Fibroblast of the aortic adventitia (primary cell): Measurements from ENCODE around the gene ATIC. TPM values are rescaled to one million over a fixed set of nuclear protein-coding genes. Genes with fewer than 3 reads are reported as not detected.

Experiments used
- DNase-seq: peaks from one replicate; pipeline ENCODE4 v3.0.0-alpha.2; 2010; ENCODE audit warnings: low read depth
- H3K4me3 ChIP-seq: 2 replicates; pipeline ENCODE4 v1.5.1; 2011; ENCODE audit warnings: low read depth, mild to moderate bottlenecking, control low read depth, low read length, moderate library complexity
- CTCF ChIP-seq: IDR thresholded peaks from 2 replicates; pipeline ENCODE4 v1.5.1; 2011; ENCODE audit warnings: mild to moderate bottlenecking, low read length, control low read depth, inconsistent platforms; ENCODE audit not compliant: insufficient read depth
- total RNA-seq: library from RNA; depleted of rRNA; stranded (reverse); fragments of >200 nt; gene quantifications from 2 replicates; pipeline ENCODE4 v1.2.3, GENCODE V29; 2012; ENCODE audit warnings: low replicate concordance

ATIC gene
- total RNA-seq, 1 donor, result 24.5 TPM

- no peak for TF ChIP-seq CTCF
- DNase-seq, result peak; percentile 77
Measured at GRCh38 chr2:215354771-215355695, 43.2 kb downstream of the ATIC start.

GRCh38 chr2:215355801-215356200, 43.9 kb downstream of the ATIC start:
- H3K4me3 ChIP-seq, result no peak overlapping the region
- DNase-seq, result peak; percentile 74
- TF ChIP-seq CTCF, result no peak

More at GRCh38 chr2:215354771-215355695, 43.2 kb downstream of the ATIC start:
- H3K4me3 ChIP-seq, result no peak overlapping the region

- no peak for TF ChIP-seq CTCF
- DNase-seq, result no peak
- H3K4me3 ChIP-seq, result no peak overlapping the region
Measured at GRCh38 chr2:215356334-215356947, 44.6 kb downstream of the ATIC start.

GRCh38 chr2:215356948-215357461, 45.1 kb downstream of the ATIC start:
- TF ChIP-seq CTCF, result no peak
- no peak overlapping the region for H3K4me3 ChIP-seq
- DNase-seq, result peak; percentile 71

DNA sequence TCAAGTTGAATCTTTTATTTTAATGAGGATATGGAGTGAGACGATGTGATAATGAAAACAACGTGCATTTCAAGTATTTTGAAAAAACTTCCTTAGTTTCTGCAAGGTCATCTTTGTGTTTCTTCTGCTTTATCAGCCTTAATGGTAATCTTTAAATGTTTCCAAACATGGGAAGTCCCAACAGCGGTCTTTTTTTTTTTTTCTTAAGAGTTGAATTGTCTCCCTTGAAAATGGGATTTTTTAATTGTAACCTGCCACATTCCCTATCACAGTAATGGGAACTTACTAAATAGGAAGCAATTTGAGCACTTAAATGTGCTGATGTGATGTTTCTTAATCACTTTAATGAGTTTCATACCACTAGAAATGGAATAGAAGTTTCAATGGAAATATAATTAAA, 45.8 kb downstream of the ATIC start:
- H3K4me3 ChIP-seq, result no peak overlapping the region
- no peak for TF ChIP-seq CTCF
- peak; percentile 53 for DNase-seq

- DNase-seq, result peak; percentile 56
- H3K4me3 ChIP-seq, result no peak overlapping the region
- TF ChIP-seq CTCF, result no peak
Measured at GRCh38 chr2:215358312-215358845, 46.5 kb downstream of the ATIC start.
